NB4 (cell line): ENCODE results near the gene SPIC.

Experiments used
- POLR2A ChIP-seq: IDR thresholded peaks from 2 replicates; pipeline ENCODE4 v1.6.1; 2011; ENCODE audit warnings: mild to moderate bottlenecking; ENCODE audit not compliant: insufficient read length; ENCODE audit errors: extremely low read depth
- TF ChIP-seq, protein P1 (sequence below): IDR thresholded peaks from one replicate; pipeline ENCODE4 v1.5.1; 2012; ENCODE audit warnings: low read depth, low read length

DNA sequence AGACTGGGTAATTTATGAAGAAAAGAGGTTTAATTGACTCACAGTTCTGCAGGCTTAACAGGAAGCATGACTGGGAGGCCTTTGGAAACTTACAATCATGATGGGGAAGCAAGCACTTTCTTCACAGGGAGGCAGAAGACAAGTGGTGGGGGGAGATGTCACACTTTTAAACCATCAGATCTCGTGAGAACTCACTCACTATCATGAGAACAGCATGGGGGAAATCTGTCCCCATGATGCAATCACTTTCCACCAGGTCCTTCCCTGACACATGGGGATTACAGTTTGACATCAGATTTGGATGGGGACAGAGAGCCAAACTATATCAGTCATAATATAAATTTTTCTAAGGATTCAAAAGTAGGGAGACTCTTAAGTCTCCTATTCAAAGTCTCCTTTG, 46.0 kb downstream of the SPIC start:
- no peak for TF ChIP-seq POLR2A
- TF ChIP-seq, protein P1, sequence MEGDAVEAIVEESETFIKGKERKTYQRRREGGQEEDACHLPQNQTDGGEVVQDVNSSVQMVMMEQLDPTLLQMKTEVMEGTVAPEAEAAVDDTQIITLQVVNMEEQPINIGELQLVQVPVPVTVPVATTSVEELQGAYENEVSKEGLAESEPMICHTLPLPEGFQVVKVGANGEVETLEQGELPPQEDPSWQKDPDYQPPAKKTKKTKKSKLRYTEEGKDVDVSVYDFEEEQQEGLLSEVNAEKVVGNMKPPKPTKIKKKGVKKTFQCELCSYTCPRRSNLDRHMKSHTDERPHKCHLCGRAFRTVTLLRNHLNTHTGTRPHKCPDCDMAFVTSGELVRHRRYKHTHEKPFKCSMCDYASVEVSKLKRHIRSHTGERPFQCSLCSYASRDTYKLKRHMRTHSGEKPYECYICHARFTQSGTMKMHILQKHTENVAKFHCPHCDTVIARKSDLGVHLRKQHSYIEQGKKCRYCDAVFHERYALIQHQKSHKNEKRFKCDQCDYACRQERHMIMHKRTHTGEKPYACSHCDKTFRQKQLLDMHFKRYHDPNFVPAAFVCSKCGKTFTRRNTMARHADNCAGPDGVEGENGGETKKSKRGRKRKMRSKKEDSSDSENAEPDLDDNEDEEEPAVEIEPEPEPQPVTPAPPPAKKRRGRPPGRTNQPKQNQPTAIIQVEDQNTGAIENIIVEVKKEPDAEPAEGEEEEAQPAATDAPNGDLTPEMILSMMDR: no peak
